Activated CD8-positive, alpha-beta T cell treated with anti-CD3 and anti-CD28 coated beads for 36 hours (primary cell): Measurements from ENCODE around the gene SLC45A3. TPM values are rescaled to one million over a fixed set of nuclear protein-coding genes. Genes with fewer than 3 reads are reported as not detected.

Source experiments
- ATAC-seq: fragments of 200-7000 bp; cut with Tn5 transposase; one replicate; pipeline ENCODE4 v1.10.0; 2021; ENCODE audit warnings: mild to moderate bottlenecking, moderate library complexity
- CTCF ChIA-PET: fragments of 350-600 bp; sonication (Branson Sonifier 250); formaldehyde crosslinking; loops from one replicate; lab custom pipeline; 2021; ENCODE audit warnings: antibody characterized with exemption; lab: Charles Lee
- POLR2A ChIA-PET: fragments of 350-600 bp; sonication (Branson Sonifier 250); formaldehyde crosslinking; loops from one replicate; lab custom pipeline; 2021; ENCODE audit warnings: antibody characterized with exemption; lab: Charles Lee
- DNase-seq: peaks from one replicate; pipeline ENCODE4 v3.0.0-alpha.2; 2020
- H3K27ac Mint-ChIP-seq: one replicate; pipeline ENCODE4 v1.8.0; 2021; ENCODE audit warnings: mild to moderate bottlenecking, mixed read lengths
- H3K27me3 Mint-ChIP-seq: one replicate; pipeline ENCODE4 v1.8.0; 2021; ENCODE audit warnings: mixed read lengths
- H3K36me3 Mint-ChIP-seq: one replicate; pipeline ENCODE4 v1.8.0; 2021; ENCODE audit warnings: low read depth, mixed read lengths
- H3K4me1 Mint-ChIP-seq: one replicate; pipeline ENCODE4 v1.8.0; 2021; ENCODE audit warnings: low read depth, mixed read lengths
- H3K4me3 Mint-ChIP-seq: one replicate; pipeline ENCODE4 v1.8.0; 2021; ENCODE audit warnings: mild to moderate bottlenecking, moderate library complexity, mixed read lengths
- H3K9me3 Mint-ChIP-seq: one replicate; pipeline ENCODE4 v1.8.0; 2021; ENCODE audit warnings: mixed read lengths
- intact Hi-C: fragments of 100-400 bp; cut with micrococcal nuclease; formaldehyde crosslinking; loops from one replicate; pipeline ENCODE4 v1.10.0; 2022
- total RNA-seq, 2 experiments: library from RNA; stranded (reverse); gene quantifications; one replicate each; pipeline ENCODE4 v1.2.3, GENCODE V29; 2021
- TF ChIP-seq, protein P1 (sequence below): fragments of 200-600 bp; IDR thresholded peaks from one replicate; pipeline ENCODE4 v1.8.0; 2022; ENCODE audit warnings: antibody characterized with exemption, mild to moderate bottlenecking

Gene SLC45A3
- total RNA-seq, 2 experiments from 2014 or later: 0.38 to 0.65 TPM

DNA sequence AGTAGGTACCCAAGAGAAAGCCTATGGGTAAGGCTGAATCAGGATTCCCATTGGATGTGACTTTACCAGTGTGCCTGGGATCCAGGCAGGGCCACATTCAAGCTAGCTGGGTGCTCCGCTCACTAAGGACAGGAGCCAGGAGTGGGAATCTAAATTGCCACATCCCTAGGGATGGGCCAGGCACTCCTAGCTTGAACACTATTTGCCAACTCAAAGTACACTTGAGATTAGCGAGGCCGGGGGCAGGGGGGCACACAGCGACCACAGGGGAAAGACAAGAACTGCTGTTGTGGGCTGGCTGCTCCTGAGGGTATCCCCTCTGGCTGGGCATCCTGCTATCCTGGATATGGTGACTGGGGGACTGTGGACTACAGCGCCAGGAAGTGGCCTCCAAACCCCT is 4.3 kb downstream of the SLC45A3 start:
- Mint-ChIP-seq H3K27me3 (peaks cover 14% of the 10 kb centered on the region), H3K9me3 (no peaks in the 10 kb centered on the region), H3K4me3 (no peak overlapping the region), H3K4me1 (peaks cover 12% of the 10 kb centered on the region), H3K36me3 (no peaks in the 10 kb centered on the region), H3K27ac (no peak overlapping the region)
- intact Hi-C loops: no loop called here
- ATAC-seq: no peak
- ChIA-PET CTCF (interaction anchor here (5.8 to 10.1 kb wide), 2 partner anchors 19 to 35 kb away, joined by 33 to 101 read pairs; no protein-coding TSS in a partner anchor), POLR2A (no interaction called here)
- TF ChIP-seq, protein P1, sequence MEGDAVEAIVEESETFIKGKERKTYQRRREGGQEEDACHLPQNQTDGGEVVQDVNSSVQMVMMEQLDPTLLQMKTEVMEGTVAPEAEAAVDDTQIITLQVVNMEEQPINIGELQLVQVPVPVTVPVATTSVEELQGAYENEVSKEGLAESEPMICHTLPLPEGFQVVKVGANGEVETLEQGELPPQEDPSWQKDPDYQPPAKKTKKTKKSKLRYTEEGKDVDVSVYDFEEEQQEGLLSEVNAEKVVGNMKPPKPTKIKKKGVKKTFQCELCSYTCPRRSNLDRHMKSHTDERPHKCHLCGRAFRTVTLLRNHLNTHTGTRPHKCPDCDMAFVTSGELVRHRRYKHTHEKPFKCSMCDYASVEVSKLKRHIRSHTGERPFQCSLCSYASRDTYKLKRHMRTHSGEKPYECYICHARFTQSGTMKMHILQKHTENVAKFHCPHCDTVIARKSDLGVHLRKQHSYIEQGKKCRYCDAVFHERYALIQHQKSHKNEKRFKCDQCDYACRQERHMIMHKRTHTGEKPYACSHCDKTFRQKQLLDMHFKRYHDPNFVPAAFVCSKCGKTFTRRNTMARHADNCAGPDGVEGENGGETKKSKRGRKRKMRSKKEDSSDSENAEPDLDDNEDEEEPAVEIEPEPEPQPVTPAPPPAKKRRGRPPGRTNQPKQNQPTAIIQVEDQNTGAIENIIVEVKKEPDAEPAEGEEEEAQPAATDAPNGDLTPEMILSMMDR: no peak
- no peak for DNase-seq

DNA sequence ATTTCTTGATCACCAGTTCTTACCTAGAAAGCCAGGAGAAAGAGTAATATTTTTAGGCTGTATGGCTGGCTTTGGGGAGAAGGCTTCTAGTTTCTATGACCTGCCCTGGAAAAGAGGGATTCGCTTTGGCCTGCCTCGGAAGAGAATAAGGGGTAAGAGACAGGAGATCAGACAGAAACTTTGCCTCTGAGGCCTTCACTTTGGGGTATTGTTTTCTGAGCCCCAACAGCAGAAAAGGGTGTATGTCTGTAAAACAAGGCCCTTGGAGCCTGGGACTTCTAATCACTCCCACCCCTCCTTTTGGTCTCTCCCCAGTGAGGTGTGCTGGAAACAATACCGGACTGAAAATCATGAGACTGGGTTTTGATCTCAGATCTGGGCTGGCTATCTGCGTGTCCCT is 5.1 kb downstream of the SLC45A3 start:
- intact Hi-C loops: no loop called here
- ATAC-seq (no peak), DNase-seq (no peak)
- H3K27me3 Mint-ChIP-seq: peaks cover 10% of the 10 kb centered on the region
- H3K9me3 Mint-ChIP-seq: no peaks in the 10 kb centered on the region
- POLR2A ChIA-PET: no interaction called here
- H3K4me1 Mint-ChIP-seq: peaks cover 8% of the 10 kb centered on the region
- H3K27ac Mint-ChIP-seq: no peak overlapping the region
- CTCF ChIA-PET: interaction anchor here (10.1 kb wide), 1 partner anchor 18 kb away, joined by 101 read pairs; no protein-coding TSS in a partner anchor
- H3K36me3 Mint-ChIP-seq: no peaks in the 10 kb centered on the region
- no peak overlapping the region for H3K4me3 Mint-ChIP-seq
- TF ChIP-seq, protein P1: no peak

DNA sequence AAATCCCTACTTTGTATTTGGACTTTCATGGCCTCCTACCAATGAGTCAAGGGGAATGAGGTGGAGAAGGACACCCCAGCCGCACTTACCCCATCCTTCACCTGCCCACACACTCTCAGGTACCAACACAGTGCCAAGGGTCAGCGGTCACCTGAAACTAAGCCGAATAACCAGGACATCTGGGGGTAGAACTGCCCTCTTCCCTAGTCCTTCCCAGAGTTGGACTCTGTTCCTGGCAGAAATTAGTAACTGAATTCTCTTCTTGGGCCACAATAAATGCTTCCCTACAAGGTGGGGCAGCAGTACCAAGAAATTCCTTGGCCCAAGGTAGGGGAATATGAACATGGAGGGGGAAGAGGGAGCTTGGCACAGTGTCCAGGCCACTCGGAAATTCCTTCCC is 7.3 kb downstream of the SLC45A3 start:
- Mint-ChIP-seq H3K4me3 (no peak overlapping the region), H3K27ac (no peak overlapping the region), H3K36me3 (no peaks in the 10 kb centered on the region), H3K4me1 (peaks cover 7% of the 10 kb centered on the region), H3K9me3 (no peaks in the 10 kb centered on the region), H3K27me3 (peaks cover 14% of the 10 kb centered on the region)
- CTCF ChIA-PET: interaction anchor here (1.1 to 10.1 kb wide), 7 partner anchors 16 to 304 kb away, joined by 3 to 101 read pairs (median 4); no protein-coding TSS in a partner anchor
- TF ChIP-seq, protein P1: no peak
- POLR2A ChIA-PET: no interaction called here
- ATAC-seq (no peak), DNase-seq (no peak)
- intact Hi-C loops: no loop called here

DNA sequence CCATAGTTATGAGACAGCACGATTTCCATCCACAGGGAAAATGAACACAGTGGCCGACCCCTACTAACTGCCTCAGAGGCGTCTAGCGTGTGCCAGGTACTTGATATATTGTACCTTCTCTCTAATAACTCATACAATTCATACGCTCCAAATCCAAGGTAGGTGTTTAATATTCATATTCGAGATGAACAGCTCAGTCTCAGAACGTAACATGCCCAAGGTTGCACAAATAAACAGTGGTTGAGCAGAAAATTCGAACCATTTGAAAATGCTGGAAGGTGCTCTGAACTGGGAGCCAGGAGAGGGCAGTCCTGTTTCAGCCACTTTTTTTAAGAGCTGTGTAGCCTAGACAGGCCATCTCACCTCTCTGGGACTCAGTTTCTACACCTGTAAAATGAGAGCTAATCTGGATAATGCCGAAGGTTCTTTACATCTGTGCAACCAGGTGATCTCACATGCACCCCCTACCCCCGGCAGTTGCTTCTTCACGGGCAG is 7.9 kb downstream of the SLC45A3 start:
- intact Hi-C loops: no loop called here
- peaks cover 14% of the 10 kb centered on the region for H3K27me3 Mint-ChIP-seq
- no peak overlapping the region for H3K4me3 Mint-ChIP-seq
- POLR2A ChIA-PET: no interaction called here
- no peak for DNase-seq
- H3K27ac Mint-ChIP-seq: no peak overlapping the region
- H3K36me3 Mint-ChIP-seq: no peaks in the 10 kb centered on the region
- no peak for ATAC-seq
- CTCF ChIA-PET: interaction anchor here (1.1 to 10.1 kb wide), 6 partner anchors 15 to 305 kb away, joined by 3 to 101 read pairs (median 4); no protein-coding TSS in a partner anchor
- TF ChIP-seq, protein P1: no peak
- peaks cover 7% of the 10 kb centered on the region for H3K4me1 Mint-ChIP-seq
- H3K9me3 Mint-ChIP-seq: no peaks in the 10 kb centered on the region

DNA sequence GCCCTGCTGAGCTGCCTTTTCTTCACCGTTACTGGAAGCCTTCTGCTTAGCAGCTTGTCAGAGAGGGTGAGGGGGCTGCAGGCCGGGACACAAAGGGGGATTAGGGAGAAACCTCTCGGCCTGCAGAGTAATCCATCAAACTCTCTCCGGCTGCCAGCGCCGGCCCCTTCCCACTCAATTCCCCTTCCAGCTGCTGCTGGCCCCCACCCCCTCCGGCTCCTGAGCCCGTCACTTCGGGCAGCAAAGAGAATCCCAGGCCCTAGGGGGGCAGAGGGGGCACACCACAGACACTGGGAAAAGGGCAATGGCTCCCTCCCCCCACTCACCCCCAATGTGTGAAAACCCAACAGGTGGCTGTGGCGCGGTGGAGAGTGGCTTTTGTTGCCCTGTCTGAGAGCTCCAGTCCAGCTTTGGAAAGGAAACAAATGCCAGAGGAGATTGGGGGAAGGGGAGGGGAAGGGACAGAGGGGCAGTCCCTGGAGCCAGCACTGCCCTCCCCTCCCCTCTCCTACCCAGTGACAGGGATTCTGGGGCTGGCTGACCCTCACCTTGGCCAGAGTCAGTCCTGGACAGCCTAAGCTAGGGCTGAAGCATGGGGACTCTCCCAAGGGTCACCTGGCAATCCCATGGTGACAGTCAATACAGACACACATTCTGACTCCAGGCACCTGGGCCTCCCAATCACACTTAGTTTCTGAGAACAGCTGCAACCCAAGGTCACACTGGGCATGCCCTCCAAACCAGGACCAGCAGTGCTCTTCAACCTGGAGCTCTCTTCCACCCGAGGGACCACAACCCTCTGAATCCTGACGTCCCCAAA is 9.5 kb downstream of the SLC45A3 start:
- Mint-ChIP-seq H3K4me1 (peaks cover 7% of the 10 kb centered on the region), H3K9me3 (no peaks in the 10 kb centered on the region), H3K27me3 (peaks cover 9% of the 10 kb centered on the region), H3K36me3 (no peaks in the 10 kb centered on the region), H3K4me3 (no peak overlapping the region), H3K27ac (no peak overlapping the region)
- TF ChIP-seq, protein P1: no peak
- intact Hi-C loops: no loop called here
- ChIA-PET CTCF (interaction anchor here (0.9 to 4.3 kb wide), 7 partner anchors 8 to 306 kb away, joined by 3 to 34 read pairs (median 10); no protein-coding TSS in a partner anchor), POLR2A (interaction anchor here (1.1 to 1.5 kb wide), 2 partner anchors 9 to 11 kb away, joined by 3 to 5 read pairs; partner anchors contain the start of gene SLC45A3)
- DNase-seq: no peak
- no peak for ATAC-seq
